ENCODE results near the gene COL26A1. TPM values are rescaled to one million over a fixed set of nuclear protein-coding genes. Genes with fewer than 3 reads are reported as not detected.

The COL26A1 gene
- total and polyA plus RNA-seq, 2 of the 4 experiments (the other 2 are of a cell fraction) = not detected

- in situ Hi-C loops (cut with MboI; ENCODE audit: low sequenced_read_pairs) (no loop called here), intact Hi-C loops (cut with micrococcal nuclease) (no loop called here), dilution Hi-C loops (cut with HindIII; ENCODE audit: low sequenced_read_pairs, unreplicated experiment) (no loop called here)
- Histone ChIP-seq H4K91ac (ENCODE audit: insufficient read depth, low read depth, low read length) (no peak overlapping the region), H3K27ac (ENCODE audit: insufficient read depth, low read length) (no peak overlapping the region), H2BK120ac (ENCODE audit: low read depth, low read length) (no peak overlapping the region), H3K4me3 (ENCODE audit: insufficient read depth, low read depth, low read length) (no peak overlapping the region), H4K8ac (ENCODE audit: low read depth in 2 of 2, low read length in 2 of 2) (no peak overlapping the region), H3K9ac (ENCODE audit: low read depth, low read length) (no peak overlapping the region), H3K36me3 (ENCODE audit: control insufficient read depth, insufficient read depth, low read length) (no peaks in the 10 kb centered on the region), H3K23ac (ENCODE audit: low read depth, low read length) (no peak overlapping the region), H3K9me1 (ENCODE audit: insufficient read depth, low read length) (no peaks in the 10 kb centered on the region), H2BK5ac (ENCODE audit: low read depth, low read length, poor library complexity, severe bottlenecking) (no peak overlapping the region), H3K79me1 (ENCODE audit: low read depth in 1 of 2, low read length in 2 of 2) (no peaks in the 10 kb centered on the region), H2AK9ac (replicated peaks; ENCODE audit: low read depth, low read length, poor library complexity) (no peak overlapping the region), H3K9me3 (ENCODE audit: control insufficient read depth, insufficient read depth, low read length) (no peaks in the 10 kb centered on the region), H3K56ac (ENCODE audit: extremely low read depth, insufficient read depth, low read length) (no peak overlapping the region), H3K27me3 (ENCODE audit: control insufficient read depth, insufficient read depth, low read length) (peaks cover 17% of the 10 kb centered on the region; the same call in 1 of the 2 replicates), H2AFZ (replicated peaks; ENCODE audit: low read length, poor library complexity) (peak overlapping the region; percentile 11), H3K4me1 (ENCODE audit: control insufficient read depth, insufficient read depth, low read length) (no peaks in the 10 kb centered on the region), H3K4ac (ENCODE audit: low read depth, low read length) (no peak overlapping the region), H2BK15ac (ENCODE audit: low read depth, low read length) (no peak overlapping the region), H2BK20ac (ENCODE audit: low read depth, low read length) (no peak overlapping the region), H2AK5ac (ENCODE audit: low read depth, low read length) (no peak overlapping the region), H4K20me1 (ENCODE audit: insufficient read depth, low read length) (no peaks in the 10 kb centered on the region), H3K14ac (replicated peaks; ENCODE audit: low read depth, low read length) (no peak overlapping the region), H3K4me2 (ENCODE audit: low read depth, low read length) (no peak overlapping the region), H4K5ac (ENCODE audit: low read depth, low read length) (no peak overlapping the region), H3K18ac (ENCODE audit: low read depth, low read length) (no peak overlapping the region)
- no peak for TF ChIP-seq NFE2L2 (IDR thresholded peaks at IDR 0.05; ENCODE audit: low read depth, low read length)
- WGBS, 2 experiments (ENCODE audit: extremely low coverage in 2 of 2, insufficient read length in 1 of 2) = 50% methylated on average over 2 of the region's 15 CpGs; no CpG with 5 or more reads in 1 of the 2 experiments
- ChIA-PET POLR2A (ENCODE audit: unreplicated experiment) (no interaction called here), CTCF (interaction anchor here (0.6 kb wide), 1 partner anchor 34 kb away, joined by 3 read pairs; no protein-coding TSS in a partner anchor)
- BruUV-seq (replicated peaks) = no TSS peak
- DNase-seq (no peak), ATAC-seq (ENCODE audit: low read depth) (no peak)
Observed at GRCh38 chr7:101494602-101495329, 132.1 kb downstream of the COL26A1 start.
